AG04449 (cell line): ENCODE measurements around the gene CEL.
"Not testable (repeated sequence)": the region's sequence is repeated elsewhere in the genome, so short reads cannot be mapped to it uniquely, and the experiment has no call there.

Experiments used
- CTCF ChIA-PET: fragments of 350-600 bp; formaldehyde crosslinking; extraction: SDS; loops from one replicate; lab custom pipeline; 2021; ENCODE audit warnings: antibody characterized with exemption; lab: Yijun Ruan, JAX
- POLR2A ChIA-PET: fragments of 400-600, 350-600 bp; formaldehyde crosslinking; extraction: SDS; loops from one replicate; lab custom pipeline; 2020; ENCODE audit warnings: antibody characterized with exemption, inconsistent platforms; lab: Yijun Ruan, JAX
- DNase-seq: peaks from one replicate; pipeline ENCODE4 v3.0.0-alpha.2; 2010; ENCODE audit warnings: low read depth, low spot score
- H3K4me3 ChIP-seq: 2 replicates; pipeline ENCODE4 v1.5.1; 2011; ENCODE audit warnings: low read depth, mild to moderate bottlenecking, control low read depth, low read length
- CTCF ChIP-seq: IDR thresholded peaks from one replicate; pipeline ENCODE4 v1.5.1; 2011; ENCODE audit warnings: mild to moderate bottlenecking, moderate library complexity, low read length, control low read depth, inconsistent platforms; ENCODE audit not compliant: insufficient read depth; ENCODE audit errors: missing control alignments

CEL gene

GRCh38 chr9:133058071-133058470 lies 3.7 kb upstream of the CEL start:
- TF ChIP-seq CTCF: no peak
- no peak overlapping the region for H3K4me3 ChIP-seq
- ChIA-PET POLR2A (no interaction called here), CTCF (interaction anchor here (1.3 to 27.8 kb wide), 3 partner anchors 36 to 88 kb away, joined by 4 to 462 read pairs (median 6); no protein-coding TSS in a partner anchor)
- DNase-seq: no peak

- no peak overlapping the region for H3K4me3 ChIP-seq
- CTCF ChIA-PET: interaction anchor here (1.3 to 27.8 kb wide), 4 partner anchors 17 to 87 kb away, joined by 3 to 462 read pairs (median 5); no protein-coding TSS in a partner anchor
- POLR2A ChIA-PET: no interaction called here
- DNase-seq: no peak
- no peak for TF ChIP-seq CTCF
Observed at GRCh38 chr9:133058550-133059320, 3.0 kb upstream of the CEL start.

- POLR2A ChIA-PET: no interaction called here
- TF ChIP-seq CTCF: no peak
- H3K4me3 ChIP-seq: no peak overlapping the region
- CTCF ChIA-PET: interaction anchor here (0.9 to 27.8 kb wide), 6 partner anchors 11 to 86 kb away, joined by 3 to 462 read pairs (median 4); no protein-coding TSS in a partner anchor
- DNase-seq: no peak
Observed at GRCh38 chr9:133059623-133060022, 2.2 kb upstream of the CEL start.

- DNase-seq: no peak
- no peak for TF ChIP-seq CTCF
- H3K4me3 ChIP-seq: no peak overlapping the region
- POLR2A ChIA-PET: no interaction called here
- CTCF ChIA-PET: interaction anchor here (0.9 to 27.8 kb wide), 4 partner anchors 12 to 86 kb away, joined by 3 to 462 read pairs (median 4); no protein-coding TSS in a partner anchor
Observed at GRCh38 chr9:133060417-133060841, 1.4 kb upstream of the CEL start.

- DNase-seq, POLR2A ChIA-PET, H3K4me3 ChIP-seq: not testable (repeated sequence)
- CTCF ChIA-PET: interaction anchor here (1.0 to 27.8 kb wide), 3 partner anchors 15 to 85 kb away, joined by 3 to 462 read pairs (median 3); no protein-coding TSS in a partner anchor
Observed at GRCh38 chr9:133061019-133061763, 590 bp upstream of the CEL start.

GRCh38 chr9:133062569-133062968 lies 788 bp downstream of the CEL start:
- DNase-seq, POLR2A ChIA-PET, H3K4me3 ChIP-seq, CTCF ChIA-PET: not testable (repeated sequence)

GRCh38 chr9:133063159-133063499 lies 1.3 kb downstream of the CEL start:
- no peak for DNase-seq
- H3K4me3 ChIP-seq: no peak overlapping the region
- CTCF ChIA-PET: no interaction called here
- no peak for TF ChIP-seq CTCF
- POLR2A ChIA-PET: interaction anchor here (0.7 to 1.0 kb wide), 2 partner anchors 10 to 394 kb away, joined by 3 to 4 read pairs; no protein-coding TSS in a partner anchor
